IPS DF 4.7 (cell line): ENCODE data around the gene UNCX.
"Not testable (repeated sequence)": the region's sequence is repeated elsewhere in the genome, so short reads cannot be mapped to it uniquely, and the experiment has no call there.

Experiments
- DNase-seq: peaks from one replicate; pipeline ENCODE4 v3.0.0-alpha.2; 2013; ENCODE audit warnings: low spot score; ENCODE audit errors: extremely low read depth

Gene UNCX

DNA sequence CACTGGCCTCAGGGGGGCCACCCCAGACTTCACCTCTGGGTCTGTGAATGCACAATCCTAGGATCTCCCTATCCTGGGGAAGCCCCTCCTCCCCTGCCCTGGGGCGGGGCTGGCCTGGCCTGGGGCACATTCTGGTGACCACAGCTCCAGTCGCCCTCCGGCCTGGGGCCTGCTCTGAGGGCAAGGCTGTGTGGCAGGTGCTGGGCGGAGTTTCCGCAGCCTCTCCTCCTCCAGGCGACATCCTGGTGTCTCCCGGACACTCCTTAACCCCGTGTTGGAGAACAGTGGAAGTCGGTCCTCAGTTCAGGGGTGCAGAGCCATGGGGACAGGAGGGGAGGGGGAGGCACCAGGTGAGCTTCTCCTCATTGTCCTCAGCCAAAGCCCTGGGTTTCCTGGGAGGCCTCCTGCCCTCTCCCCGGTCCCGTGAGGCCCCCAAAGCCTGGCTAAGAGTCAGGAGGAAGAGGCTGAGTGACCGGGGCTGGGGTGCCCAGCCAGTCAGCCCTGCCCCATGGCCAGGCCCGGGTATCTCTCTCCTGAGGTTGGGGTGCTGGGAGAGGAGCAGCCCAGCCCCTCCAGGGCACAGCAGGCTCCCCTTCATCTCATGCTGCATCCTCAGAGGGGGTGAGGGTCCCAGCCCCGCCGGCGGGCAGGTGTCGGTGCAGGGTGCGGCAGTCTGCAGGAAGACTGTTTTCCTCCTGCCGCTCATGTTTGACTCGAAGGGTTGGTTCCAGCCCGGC is 22.6 kb downstream of the UNCX start:
- no peak for DNase-seq

DNA sequence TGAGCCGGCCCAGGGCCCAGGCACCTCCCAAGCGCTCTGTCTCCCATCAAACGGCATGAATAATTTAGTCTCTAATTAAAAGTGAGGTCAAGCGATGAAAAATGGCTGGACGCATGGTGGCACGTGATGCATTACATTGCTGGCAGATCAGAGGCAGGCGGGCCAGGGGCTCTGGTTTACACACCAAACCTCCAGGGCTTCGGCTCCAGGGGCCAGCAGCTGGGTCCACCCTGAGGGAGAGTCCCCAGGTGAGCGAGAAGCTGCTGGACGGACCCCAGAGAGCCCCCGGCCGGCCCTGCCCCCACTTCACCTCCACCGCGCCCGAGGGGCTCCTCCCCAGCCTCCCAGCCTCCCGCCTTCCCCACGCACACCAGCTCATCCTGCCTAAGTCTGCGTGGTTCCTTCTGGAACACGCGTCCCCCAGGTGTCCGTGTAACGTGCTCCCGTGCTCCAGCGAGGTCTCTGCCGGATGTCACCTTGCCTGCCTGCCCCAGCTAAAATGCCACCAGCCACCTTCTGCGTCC is 23.2 kb downstream of the UNCX start:
- no peak for DNase-seq

DNA sequence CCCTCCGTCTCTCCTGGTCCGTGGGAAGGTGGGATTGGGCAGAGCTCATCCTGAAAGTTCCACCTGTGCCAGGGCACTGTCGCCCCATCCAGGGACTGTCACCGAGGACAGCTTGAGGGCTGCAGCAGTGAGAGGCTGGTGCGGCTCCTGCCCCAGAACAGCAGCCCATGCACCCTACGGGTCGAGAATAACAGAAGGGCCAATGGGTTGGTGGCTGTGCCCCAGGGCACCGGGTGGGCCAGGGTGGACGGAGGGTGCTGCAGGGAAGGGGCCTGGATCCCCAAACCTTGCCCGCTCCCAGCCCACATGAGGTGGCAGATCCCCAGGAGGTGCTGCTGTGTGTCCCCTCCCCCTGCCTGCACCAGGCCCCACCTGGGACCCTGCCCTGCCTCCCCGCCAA is 23.9 kb downstream of the UNCX start:
- no peak for DNase-seq

DNA sequence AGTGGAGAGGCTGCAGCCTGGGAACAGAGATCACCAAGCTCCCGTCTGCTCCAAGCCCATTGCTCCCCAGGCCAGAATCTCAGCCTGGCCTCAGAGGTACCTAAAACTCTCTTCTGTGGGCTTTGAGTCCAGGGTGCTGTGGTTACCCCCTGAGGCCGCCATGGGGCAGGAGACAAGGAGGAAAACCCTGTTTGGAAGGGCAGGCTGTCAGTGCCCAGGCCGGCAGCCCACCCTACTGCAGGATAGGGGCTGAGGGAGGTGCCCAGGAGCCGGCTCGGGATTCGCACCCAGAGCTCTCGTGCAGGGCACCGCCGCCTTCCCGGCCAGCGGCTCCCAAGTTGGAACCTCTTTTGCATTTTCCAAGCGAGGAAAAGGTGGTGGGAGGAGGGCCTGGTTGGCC is 24.5 kb downstream of the UNCX start:
- no peak for DNase-seq

DNA sequence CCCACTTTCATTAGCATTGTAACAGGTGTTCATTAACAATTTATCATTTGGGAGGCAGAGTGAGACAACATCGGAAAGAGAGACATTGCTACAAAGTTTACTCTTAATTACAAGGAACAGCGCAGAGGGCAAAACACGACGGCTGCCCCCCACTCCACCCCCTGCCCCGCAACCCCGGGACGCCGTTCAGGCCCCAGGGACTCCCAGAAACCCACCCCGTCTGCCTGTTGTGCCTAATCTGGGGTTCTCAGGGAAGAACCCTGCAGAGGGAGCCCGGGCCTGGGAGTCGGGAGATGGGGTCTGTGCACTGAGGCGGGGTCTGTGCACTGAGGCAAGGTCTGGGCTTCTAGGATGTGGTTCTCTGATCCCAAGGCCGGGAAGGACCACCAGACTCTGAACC is 25.2 kb downstream of the UNCX start:
- no peak for DNase-seq

DNA sequence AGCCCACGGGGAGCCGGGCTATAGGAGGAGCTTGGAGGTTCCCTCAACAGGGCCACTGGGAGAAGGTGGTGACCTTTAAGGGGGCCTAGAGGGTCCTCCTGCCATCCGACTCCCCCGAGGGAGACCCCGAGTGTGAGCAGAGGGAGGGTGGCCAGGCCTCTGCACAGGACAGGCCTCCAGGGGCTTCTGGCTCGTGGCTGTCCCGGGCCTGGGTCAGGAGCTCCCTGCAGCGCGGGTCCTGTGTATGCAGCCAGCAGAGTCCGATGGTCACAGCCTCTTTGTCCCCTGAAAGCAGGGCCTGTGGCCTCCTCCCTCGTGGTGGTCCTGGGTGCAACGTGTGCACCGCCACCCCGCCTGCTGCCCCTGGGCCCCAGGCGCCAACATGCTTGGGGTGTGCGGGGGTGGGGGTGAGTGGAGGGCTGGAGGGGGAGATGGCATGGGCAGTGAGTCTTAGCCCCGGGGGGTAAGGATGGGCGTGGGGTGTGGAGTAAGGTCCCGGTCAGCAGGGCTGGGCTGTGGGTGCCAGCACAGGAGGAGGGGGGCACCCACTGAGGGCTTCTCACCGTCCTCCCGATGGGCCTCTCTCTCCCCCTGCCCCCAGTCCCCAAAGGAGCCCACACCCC is 27.1 kb downstream of the UNCX start:
- DNase-seq = no peak

DNA sequence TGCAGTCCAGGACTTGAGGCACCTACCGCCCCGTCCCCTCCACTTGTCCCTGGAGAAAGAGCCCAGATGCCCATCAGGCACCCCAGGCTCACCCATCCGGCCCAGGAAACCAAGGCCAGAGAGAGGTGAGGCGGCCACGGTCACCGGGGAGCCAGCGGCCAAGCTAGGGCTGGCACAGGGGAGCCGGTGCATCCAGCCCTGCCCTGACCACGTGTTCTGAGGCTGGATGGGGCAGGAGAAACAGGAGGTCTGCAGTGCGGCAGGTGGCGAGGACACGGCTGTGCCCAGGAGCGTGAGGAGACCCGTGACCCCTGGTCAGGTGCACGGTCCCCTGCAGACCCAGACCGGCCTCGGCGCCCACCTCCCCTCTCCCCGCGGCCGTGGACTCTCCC is 27.6 kb downstream of the UNCX start:
- no peak for DNase-seq

DNA sequence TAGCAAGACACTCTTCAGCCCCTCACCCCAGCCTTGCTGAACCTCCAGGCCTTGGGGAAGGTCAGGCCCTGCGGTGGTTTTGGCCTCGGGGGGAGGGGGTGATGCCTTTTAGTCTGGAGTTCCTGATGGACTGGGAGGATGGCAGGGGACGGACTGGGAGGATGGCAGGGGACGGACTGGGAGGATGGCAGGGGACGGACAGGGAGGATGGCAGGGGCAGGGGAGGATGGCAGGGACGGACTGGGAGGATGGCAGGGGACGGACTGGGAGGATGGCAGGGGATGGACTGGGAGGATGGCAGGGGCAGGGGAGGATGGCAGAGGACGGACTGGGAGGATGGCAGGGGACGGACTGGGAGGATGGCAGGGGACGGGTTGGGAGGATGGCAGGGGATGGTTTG is 28.4 kb downstream of the UNCX start:
- not testable (repeated sequence) for DNase-seq

DNA sequence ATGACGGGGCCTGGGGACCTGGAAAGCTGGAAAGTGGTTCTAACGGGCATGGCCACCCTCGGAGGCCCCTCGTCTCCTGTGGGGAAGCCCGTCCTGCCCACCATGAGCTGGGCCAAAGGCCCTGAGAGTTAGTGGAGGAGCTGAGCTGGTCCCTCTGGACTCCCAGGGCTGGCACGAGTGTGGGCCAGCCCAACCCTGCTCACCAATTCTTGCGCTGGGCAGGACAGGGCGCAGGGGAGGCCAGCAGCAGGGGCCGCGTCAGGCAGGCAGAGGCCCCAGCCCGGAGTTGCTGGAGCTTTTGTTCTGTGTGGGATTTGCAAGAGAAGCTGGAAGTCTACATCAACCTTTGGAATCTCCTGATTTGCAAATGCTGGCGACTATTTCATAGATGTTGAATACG is 29.8 kb downstream of the UNCX start:
- DNase-seq = no peak

DNA sequence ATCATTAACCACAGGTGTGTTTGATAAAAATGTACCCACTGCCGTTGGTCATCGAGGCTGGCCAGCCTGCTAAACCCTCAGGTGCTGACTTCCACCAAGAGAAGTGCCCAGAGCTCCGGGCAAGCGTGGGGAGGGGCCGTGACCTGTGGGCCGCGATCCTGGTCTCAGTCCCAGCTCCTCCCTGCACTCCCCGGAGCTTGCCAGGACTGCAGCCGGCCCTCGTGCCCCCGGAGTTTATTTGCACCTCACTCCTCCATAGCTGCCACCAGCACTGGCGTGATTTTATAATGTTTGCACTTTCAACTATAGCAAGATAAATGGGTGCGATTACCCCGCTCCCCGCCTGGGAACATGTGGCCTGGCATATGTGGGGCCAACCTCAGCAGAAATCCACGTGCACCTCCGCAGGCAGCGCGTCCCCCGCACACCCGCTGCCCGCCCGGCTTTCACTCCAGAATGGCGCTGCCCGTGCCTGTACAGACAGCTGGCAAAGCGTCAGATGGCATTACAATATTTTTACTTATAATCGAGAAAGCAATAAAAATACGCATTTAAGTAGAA is 30.8 kb downstream of the UNCX start:
- DNase-seq = no peak

DNA sequence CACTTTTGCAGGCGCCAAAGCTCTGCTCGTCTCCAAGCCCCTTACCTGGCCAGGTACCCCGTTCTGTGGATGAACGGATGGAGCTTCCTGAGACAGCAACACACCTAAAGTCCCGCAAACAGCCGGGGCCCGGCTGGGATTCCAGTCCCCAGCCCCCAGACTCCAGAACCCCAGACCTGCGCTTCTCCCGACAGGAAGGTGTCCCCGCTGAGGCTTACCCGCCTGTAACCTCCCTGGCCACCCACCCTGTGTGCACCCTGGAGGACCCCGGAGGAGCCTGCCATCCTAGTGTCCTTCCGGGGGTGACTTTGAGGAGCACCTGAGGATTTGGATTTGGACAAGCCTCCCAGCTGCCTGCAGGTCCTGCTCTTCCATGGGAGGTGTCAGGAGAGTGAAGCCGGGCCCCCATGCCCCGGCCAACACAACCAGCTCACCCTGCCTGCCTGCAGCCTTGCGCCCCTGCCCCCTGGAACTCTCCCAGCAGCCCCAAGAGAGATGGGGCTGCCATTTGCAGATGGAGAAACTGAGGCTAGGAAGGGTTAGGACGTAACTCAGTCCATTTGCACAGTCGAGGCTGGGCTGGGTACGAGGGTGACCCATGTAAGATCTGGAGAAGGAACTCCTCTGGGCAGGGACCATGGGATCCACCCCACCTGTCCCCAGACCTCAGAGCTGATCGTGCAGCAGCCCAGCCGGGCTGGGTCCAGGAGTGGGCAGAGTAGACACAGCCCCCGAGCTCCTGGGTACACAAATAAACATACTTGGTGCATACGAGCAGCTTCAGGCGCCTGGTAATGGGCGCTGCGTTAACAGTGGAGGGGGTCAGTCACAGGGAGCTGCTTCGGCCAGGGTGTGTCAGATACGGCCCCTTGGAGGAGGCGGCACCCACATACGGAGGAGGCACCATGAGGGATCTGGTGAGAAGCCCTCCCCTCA is 31.9 kb downstream of the UNCX start:
- no peak for DNase-seq

DNA sequence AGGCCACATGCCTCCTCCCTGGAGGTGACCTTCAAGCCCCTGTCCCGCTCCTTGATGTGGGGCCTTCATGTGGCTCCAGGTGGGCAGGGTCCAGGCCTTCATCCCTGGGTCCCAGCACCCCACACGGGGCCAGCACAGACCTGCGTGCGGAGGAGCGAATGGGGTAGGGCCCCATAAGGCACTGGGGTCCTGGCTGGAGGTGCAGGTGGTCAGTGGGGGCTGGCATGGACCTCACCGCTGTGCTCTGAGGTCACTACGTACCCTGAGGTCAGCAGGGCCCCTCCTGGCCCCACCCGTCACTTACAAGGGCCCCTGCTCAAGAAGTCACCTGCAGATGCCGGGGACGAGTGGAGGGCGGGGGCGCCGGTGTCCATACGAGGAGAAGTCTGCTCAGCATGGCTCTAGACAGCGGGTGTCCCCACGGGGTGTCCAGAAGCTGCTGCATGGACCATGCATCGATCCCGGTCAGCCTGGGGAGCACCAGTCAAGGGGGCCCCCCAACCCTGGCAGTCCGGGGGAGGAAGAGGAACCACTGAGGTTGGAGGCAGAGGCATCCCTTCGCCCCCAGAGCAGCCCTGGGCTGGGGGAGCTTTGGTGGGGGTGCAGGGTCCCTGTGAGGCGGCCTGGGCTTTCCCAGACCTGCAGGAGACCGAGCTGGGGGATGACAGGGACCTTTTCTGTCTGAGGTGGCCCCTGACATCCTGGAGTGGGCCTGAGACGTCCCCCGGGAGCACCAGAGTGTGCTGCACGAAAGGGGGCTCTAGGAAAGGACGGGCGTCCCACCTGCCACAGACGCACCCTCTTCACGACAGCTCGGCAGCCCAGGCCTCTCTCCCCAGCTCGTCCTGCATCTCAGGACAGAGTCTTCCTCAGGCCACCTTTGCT is 34.6 kb downstream of the UNCX start:
- DNase-seq = no peak

DNA sequence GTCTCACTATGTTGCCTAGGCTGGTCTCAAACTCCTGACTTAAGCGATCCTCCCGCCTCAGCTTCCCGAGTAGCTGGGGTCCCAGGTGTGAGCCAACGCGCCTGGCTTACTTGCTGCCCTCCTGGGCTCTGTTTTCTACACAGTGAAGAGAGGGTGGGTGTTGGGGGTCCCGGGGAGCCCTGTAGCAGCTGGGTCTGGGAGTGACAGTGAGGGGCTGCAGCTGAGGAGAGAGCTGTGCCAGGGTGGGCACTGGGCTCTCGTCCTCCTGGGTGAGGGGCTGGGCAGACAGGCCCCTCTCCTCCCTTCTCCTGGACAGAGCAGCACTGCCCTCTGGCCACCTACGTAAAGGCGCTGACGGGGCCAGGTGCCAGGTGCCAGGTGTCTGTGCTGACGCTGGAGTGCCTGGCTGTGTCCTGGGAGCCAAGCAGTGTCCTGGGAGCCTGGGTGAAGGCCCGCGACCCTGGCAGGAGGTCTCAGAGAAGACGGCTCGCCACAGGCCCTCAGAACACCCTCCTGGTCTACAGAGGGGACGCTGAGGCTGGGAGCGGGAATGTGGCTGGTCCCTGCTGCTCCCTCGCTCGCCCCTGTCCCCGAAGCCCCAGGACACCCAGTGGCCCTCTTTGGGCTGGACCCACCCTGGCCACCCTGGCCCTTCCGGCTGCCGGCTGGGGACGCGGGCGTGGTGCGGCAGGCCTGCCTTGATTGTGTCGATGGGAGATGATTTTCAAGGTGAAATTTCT is 35.6 kb downstream of the UNCX start:
- no peak for DNase-seq

DNA sequence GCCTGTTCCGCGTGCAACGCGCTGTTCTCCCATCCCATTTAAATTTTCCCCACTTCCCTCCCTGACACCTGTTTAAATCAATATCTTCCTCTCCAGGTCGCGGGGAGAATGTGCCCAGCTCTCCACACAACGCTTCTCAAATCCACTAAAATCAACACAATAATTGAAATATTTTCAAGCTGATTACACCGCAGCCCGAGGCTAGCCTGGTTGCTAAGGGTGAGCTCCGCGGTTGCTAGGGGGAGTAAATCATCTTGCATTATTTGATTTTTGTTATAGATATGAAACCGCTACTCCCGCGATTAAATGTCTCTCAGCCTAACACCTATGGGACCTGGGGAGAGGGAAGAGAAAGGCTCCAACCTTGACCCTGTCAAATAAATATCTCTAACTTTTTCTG is 36.2 kb downstream of the UNCX start:
- no peak for DNase-seq

DNA sequence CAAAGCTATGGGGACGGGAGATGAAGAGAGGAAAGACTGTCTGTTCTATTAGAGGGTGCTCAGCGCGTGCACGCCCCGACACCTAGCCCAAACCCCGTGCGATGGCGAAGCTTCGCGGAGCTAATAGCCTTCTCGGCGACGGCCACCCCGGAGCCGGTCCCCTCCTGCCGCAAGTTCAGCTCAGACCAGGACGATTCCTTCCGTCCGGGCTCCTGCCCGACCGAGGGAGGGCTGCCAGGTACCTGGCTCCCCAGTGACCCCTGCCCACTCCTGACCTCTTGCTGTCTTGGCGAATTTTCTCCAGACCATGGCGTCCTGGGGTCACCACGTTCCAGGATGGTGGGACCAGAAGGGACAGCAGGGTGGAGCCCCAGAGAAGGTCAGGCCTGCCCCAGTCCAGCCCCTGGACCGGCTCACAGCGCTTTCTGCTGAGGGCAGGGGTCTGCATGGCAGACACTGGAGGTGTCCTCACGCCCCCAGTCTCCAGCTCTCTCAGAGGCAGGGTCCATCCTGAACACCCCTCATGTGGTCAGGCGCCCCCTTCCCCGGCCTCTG is 36.7 kb downstream of the UNCX start:
- no peak for DNase-seq

DNA sequence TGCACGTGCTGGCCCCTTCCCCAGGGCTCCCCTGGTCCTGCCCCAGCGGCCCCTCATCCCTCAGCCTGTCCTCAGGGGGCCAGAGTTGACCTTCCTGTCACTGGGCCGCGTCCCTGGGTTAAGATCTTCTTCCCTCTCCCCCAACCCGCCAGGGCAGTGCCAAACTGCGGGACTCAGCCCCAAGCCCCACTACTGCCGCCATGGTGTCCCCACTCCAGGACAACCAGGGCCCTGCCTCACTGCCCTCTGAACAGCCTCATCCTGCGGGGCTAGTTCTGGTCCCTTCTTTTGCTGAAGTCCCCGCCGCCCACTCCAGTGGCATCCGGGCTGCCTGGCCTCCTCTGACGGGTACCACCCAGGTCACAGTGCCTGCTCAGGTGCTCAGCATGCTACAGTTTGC is 37.5 kb downstream of the UNCX start:
- DNase-seq = no peak

DNA sequence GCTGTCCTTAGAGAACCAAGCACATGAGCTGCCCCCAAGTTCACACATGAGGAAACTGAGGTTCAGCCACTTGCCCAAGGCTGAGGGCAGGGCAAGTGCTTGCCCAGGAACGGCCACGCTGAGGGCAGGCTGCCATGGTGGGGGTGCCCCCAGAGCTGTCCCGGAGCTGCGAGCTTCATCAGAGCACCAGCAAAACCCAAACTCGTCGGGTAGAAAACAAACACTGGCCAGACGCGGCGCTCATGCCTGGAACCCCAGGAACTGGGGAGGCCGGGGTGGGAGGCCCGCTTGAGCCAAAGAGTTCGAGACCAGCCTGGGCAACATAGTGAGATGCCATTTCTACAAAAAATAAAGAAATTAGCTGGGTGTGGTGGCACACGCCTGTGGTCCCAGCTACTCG is 38.4 kb downstream of the UNCX start:
- no peak for DNase-seq

DNA sequence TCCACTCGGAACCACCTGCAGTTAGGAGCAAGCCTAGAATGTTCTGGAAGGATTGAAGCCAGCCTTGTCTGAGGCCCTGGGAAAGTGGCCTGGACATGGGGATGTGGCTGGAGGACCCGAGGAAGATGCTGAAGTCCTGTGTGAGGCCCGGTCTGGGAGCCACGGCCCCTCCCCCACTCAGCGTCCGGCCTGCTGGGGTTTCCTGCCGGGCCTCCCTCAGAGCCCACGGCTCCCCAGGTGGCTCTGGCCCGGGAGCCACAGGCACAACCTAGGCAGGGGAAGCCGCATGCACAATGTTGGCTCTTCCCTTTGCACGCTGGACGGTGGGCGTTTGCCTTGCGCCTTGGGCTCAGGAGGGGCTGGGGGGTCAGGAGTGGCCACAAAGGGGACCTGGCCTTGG is 39.0 kb downstream of the UNCX start:
- no peak for DNase-seq

DNA sequence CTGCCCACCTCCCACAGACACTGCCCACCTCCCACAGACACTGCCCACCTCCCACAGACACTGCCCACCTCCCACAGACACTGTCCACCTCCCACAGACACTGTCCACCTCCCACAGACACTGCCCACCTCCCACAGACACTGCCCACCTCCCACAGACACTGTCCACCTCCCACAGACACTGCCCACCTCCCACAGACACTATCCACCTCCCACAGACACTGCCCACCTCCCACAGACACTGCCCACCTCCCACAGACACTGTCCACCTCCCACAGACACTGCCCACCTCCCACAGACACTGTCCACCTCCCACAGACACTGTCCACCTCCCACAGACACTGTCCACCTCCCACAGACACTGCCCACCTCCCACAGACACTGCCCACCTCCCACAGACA is 39.5 kb downstream of the UNCX start:
- not testable (repeated sequence) for DNase-seq
